WTC11 (cell line): ENCODE data around the gene SLIT3. TPM values are rescaled to one million over a fixed set of nuclear protein-coding genes. Genes with fewer than 3 reads are reported as not detected.

Experiments
- ATAC-seq: fragments of 200-7000 bp; cut with Tn5 transposase; 2 replicates; pipeline ENCODE4 v1.10.0; 2021; ENCODE audit warnings: mild to moderate bottlenecking, moderate library complexity
- CTCF ChIA-PET: fragments of 300-600 bp; sonication (Branson Sonifier 250); formaldehyde crosslinking; loops from one replicate; lab custom pipeline; 2021; ENCODE audit warnings: antibody characterized with exemption; lab: Charles Lee
- POLR2A ChIA-PET: fragments of 350-600 bp; sonication (Branson Sonifier 250); formaldehyde crosslinking; loops from one replicate; lab custom pipeline; 2021; ENCODE audit warnings: antibody characterized with exemption; lab: Charles Lee
- DNase-seq: peaks from one replicate; pipeline ENCODE4 v3.0.0; 2021; ENCODE audit warnings: low spot score
- H3K27ac Mint-ChIP-seq: 2 replicates; pipeline ENCODE4 v1.8.0; 2021; ENCODE audit warnings: mixed read lengths
- H3K27me3 Mint-ChIP-seq: 2 replicates; pipeline ENCODE4 v1.8.0; 2021; ENCODE audit warnings: low read depth, mild to moderate bottlenecking, moderate library complexity, mixed read lengths
- H3K36me3 Mint-ChIP-seq: 2 replicates; pipeline ENCODE4 v1.8.0; 2021; ENCODE audit warnings: mixed read lengths
- H3K4me1 Mint-ChIP-seq: 2 replicates; pipeline ENCODE4 v1.8.0; 2022; ENCODE audit warnings: mixed read lengths
- H3K4me3 Mint-ChIP-seq: 2 replicates; pipeline ENCODE4 v1.8.0; 2021; ENCODE audit warnings: mild to moderate bottlenecking, moderate library complexity, mixed read lengths
- H3K9me3 Mint-ChIP-seq: 2 replicates; pipeline ENCODE4 v1.8.0; 2021; ENCODE audit warnings: mixed read lengths
- ATF6 ChIP-seq: sonication (generic); formaldehyde crosslinking; IDR thresholded peaks from 2 replicates; pipeline ENCODE4 v1.8.1; 2023; ENCODE audit warnings: mild to moderate bottlenecking, missing genetic modification reagents
- CREB1 ChIP-seq: sonication (generic); formaldehyde crosslinking; IDR thresholded peaks from 2 replicates; pipeline ENCODE4 v1.8.0; 2023; ENCODE audit warnings: mild to moderate bottlenecking, missing genetic modification reagents
- IRF1 ChIP-seq: sonication (generic); formaldehyde crosslinking; IDR thresholded peaks from 2 replicates; pipeline ENCODE4 v1.8.0; 2023; ENCODE audit warnings: missing genetic modification reagents
- KAT7 ChIP-seq: sonication (generic); formaldehyde crosslinking; IDR thresholded peaks from 2 replicates; pipeline ENCODE4 v1.8.1; 2023; ENCODE audit warnings: missing genetic modification reagents, mild to moderate bottlenecking, borderline replicate concordance
- MLX ChIP-seq: sonication (generic); formaldehyde crosslinking; IDR thresholded peaks from 2 replicates; pipeline ENCODE4 v1.8.1; 2023; ENCODE audit warnings: mild to moderate bottlenecking, missing genetic modification reagents, moderate library complexity
- PRRX2 ChIP-seq: fragments of 250-450 bp; sonication (Bioruptor Pico); IDR thresholded peaks from 2 replicates; pipeline ENCODE4 v1.8.0; 2021; ENCODE audit warnings: mild to moderate bottlenecking
- RORB ChIP-seq: fragments of 250-450 bp; sonication (Bioruptor Pico); IDR thresholded peaks from 2 replicates; pipeline ENCODE4 v1.9.0; 2021; ENCODE audit warnings: mild to moderate bottlenecking
- SMAD3 ChIP-seq: sonication (generic); formaldehyde crosslinking; IDR thresholded peaks from 2 replicates; pipeline ENCODE4 v1.8.0; 2022; ENCODE audit warnings: missing genetic modification reagents, mild to moderate bottlenecking, borderline replicate concordance
- ZNF416 ChIP-seq: fragments of 250-450 bp; sonication (Bioruptor Pico); IDR thresholded peaks from 2 replicates; pipeline ENCODE4 v1.9.0; 2021; ENCODE audit warnings: mild to moderate bottlenecking, inconsistent platforms
- ZNF425 ChIP-seq: fragments of 250-450 bp; sonication (Bioruptor Pico); conservative IDR thresholded peaks from 2 replicates; pipeline ENCODE4 v1.9.0; 2021; ENCODE audit warnings: mild to moderate bottlenecking
- total RNA-seq: library from RNA; stranded (reverse); gene quantifications from 3 replicates; pipeline ENCODE4 v1.2.3, GENCODE V29; 2021
- TF ChIP-seq, protein P1 (sequence below): fragments of 250-450 bp; sonication (Bioruptor Pico); IDR thresholded peaks from 2 replicates; pipeline ENCODE4 v1.9.0; 2021; ENCODE audit warnings: moderate library complexity, mild to moderate bottlenecking, inconsistent platforms, borderline replicate concordance
- TF ChIP-seq, protein P2 (sequence below): sonication (generic); formaldehyde crosslinking; IDR thresholded peaks from 2 replicates; pipeline ENCODE4 v1.8.1; 2022; ENCODE audit warnings: mild to moderate bottlenecking, moderate library complexity, missing genetic modification reagents
- TF ChIP-seq, protein P3 (sequence below): sonication (generic); formaldehyde crosslinking; IDR thresholded peaks from 2 replicates; pipeline ENCODE4 v1.8.1; 2022; ENCODE audit warnings: missing genetic modification reagents, borderline replicate concordance
- TF ChIP-seq, protein P4 (sequence below): sonication (generic); formaldehyde crosslinking; IDR thresholded peaks from 2 replicates; pipeline ENCODE4 v1.8.0; 2022; ENCODE audit warnings: mild to moderate bottlenecking, missing genetic modification reagents

SLIT3 gene
- total RNA-seq, 1 experiment from 2014 or later = 1.9 TPM

GRCh38 chr5:168737066-168737465 lies 563.9 kb downstream of the SLIT3 start (continued):
- TF ChIP-seq ZNF425 (no peak), CREB1 (no peak)
- TF ChIP-seq, all 79 proteins: peak for 0

DNA sequence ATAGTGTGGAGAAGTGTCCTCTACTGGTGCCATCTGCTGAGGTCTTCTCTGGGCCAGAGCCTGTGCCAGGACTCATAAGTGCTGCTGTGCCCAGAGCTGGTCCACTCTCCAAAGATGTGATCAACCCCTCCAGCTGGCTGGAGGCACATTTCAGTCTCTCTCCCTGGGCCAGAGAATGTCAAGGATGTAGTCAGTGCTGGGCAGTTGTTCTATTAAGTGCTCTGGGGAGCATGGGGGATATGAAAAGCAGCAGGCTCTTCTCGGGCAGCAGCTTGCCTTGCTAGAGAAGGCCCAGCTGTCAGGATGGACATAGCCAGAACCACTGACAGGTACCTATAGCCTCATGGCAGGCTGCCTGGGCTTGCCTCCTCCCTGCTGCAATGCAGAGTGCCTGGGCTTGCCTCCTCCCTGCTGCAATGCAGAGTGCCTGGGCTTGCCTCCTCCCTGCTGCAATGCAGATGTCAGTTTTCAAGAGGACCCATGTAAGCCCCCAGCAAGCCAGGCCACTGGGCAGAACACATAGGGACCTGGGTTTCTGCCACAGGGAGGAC lies 564.6 kb downstream of the SLIT3 start:
- no peak for TF ChIP-seq ATF6 (CRISPR knock-in tag)
- TF ChIP-seq PRRX2 (CRISPR knock-in tag) = no peak
- TF ChIP-seq, protein P1, sequence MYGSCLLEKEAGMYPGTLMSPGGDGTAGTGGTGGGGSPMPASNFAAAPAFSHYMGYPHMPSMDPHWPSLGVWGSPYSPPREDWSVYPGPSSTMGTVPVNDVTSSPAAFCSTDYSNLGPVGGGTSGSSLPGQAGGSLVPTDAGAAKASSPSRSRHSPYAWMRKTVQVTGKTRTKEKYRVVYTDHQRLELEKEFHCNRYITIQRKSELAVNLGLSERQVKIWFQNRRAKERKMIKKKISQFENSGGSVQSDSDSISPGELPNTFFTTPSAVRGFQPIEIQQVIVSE (CRISPR knock-in tag) = no peak
- no peak for TF ChIP-seq RORB (CRISPR knock-in tag)
- no peak for TF ChIP-seq KAT7 (CRISPR knock-in tag)
- TF ChIP-seq, protein P2, sequence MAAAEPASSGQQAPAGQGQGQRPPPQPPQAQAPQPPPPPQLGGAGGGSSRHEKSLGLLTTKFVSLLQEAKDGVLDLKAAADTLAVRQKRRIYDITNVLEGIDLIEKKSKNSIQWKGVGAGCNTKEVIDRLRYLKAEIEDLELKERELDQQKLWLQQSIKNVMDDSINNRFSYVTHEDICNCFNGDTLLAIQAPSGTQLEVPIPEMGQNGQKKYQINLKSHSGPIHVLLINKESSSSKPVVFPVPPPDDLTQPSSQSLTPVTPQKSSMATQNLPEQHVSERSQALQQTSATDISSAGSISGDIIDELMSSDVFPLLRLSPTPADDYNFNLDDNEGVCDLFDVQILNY (CRISPR knock-in tag) = no peak
- no peak for TF ChIP-seq MLX (CRISPR knock-in tag)
- TF ChIP-seq, protein P3, sequence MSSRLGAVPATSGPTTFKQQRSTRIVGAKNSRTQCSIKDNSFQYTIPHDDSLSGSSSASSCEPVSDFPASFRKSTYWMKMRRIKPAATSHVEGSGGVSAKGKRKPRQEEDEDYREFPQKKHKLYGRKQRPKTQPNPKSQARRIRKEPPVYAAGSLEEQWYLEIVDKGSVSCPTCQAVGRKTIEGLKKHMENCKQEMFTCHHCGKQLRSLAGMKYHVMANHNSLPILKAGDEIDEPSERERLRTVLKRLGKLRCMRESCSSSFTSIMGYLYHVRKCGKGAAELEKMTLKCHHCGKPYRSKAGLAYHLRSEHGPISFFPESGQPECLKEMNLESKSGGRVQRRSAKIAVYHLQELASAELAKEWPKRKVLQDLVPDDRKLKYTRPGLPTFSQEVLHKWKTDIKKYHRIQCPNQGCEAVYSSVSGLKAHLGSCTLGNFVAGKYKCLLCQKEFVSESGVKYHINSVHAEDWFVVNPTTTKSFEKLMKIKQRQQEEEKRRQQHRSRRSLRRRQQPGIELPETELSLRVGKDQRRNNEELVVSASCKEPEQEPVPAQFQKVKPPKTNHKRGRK = no peak
- TF ChIP-seq IRF1 (CRISPR knock-in tag) = no peak
- no peak for TF ChIP-seq ZNF416 (CRISPR knock-in tag)
- TF ChIP-seq, protein P4, sequence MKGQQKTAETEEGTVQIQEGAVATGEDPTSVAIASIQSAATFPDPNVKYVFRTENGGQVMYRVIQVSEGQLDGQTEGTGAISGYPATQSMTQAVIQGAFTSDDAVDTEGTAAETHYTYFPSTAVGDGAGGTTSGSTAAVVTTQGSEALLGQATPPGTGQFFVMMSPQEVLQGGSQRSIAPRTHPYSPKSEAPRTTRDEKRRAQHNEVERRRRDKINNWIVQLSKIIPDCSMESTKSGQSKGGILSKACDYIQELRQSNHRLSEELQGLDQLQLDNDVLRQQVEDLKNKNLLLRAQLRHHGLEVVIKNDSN (CRISPR knock-in tag) = no peak
- TF ChIP-seq SMAD3 (CRISPR knock-in tag) = no peak
- no peaks in the 10 kb centered on the region for H3K4me1 Mint-ChIP-seq
- H3K27ac Mint-ChIP-seq = no peak overlapping the region
- no peaks in the 10 kb centered on the region for H3K36me3 Mint-ChIP-seq
- DNase-seq (no peak), ATAC-seq (no peak)
- no peaks in the 10 kb centered on the region; the same call in 1 of the 2 replicates for H3K27me3 Mint-ChIP-seq
- CTCF ChIA-PET = interaction anchor here (2.5 kb wide), 1 partner anchor 12 kb away, joined by 9 read pairs; no protein-coding TSS in a partner anchor
- no peaks in the 10 kb centered on the region for H3K9me3 Mint-ChIP-seq
- POLR2A ChIA-PET = no interaction called here
- no peak overlapping the region for H3K4me3 Mint-ChIP-seq
